NCI-H82 treated with DMSO at 0.1 percent for 48 hours (cell line): ENCODE data around the gene CST5.
"Not testable (repeated sequence)": the region's sequence is repeated elsewhere in the genome, so short reads cannot be mapped to it uniquely, and the experiment has no call there.

Experiments used
- DNase-seq: peaks from one replicate; lab custom pipeline; 2025; ENCODE audit not compliant: unreplicated experiment; lab: John Stamatoyannopoulos, UW

CST5 gene, protein sequence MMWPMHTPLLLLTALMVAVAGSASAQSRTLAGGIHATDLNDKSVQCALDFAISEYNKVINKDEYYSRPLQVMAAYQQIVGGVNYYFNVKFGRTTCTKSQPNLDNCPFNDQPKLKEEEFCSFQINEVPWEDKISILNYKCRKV

DNA sequence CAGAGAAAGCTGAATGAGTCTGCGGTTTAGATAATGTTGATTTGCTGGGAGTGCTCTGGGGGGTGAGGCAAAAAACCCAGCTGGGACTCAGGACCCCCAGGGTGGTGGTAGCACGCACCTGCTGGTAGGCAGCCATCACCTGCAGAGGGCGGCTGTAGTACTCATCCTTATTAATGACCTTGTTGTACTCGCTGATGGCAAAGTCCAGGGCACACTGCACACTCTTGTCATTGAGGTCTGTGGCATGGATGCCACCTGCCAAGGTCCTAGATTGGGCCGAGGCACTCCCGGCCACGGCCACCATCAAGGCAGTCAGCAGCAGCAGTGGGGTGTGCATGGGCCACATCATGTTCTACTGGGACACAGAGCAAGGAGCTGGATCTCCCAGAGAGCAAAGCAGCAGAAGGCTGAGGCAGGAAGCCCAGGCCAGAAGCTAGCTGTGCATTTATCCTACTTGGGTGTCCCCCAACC, at the start of gene CST5:
TSS of gene CST5 (minus strand) at position 421 of the 471 bp plus-strand sequence. CDS start at position 349, 72 bp downstream.
- DNase-seq, result no peak

- DNase-seq, result no peak
These were observed 49.2 kb upstream of the CST5 start for GRCh38 chr20:23928788-23929187.

GRCh38 chr20:23928353-23928752, 48.8 kb upstream of the CST5 start:
- no peak for DNase-seq

- DNase-seq, result no peak
These were observed 47.7 kb upstream of the CST5 start for GRCh38 chr20:23926944-23927872.

DNA sequence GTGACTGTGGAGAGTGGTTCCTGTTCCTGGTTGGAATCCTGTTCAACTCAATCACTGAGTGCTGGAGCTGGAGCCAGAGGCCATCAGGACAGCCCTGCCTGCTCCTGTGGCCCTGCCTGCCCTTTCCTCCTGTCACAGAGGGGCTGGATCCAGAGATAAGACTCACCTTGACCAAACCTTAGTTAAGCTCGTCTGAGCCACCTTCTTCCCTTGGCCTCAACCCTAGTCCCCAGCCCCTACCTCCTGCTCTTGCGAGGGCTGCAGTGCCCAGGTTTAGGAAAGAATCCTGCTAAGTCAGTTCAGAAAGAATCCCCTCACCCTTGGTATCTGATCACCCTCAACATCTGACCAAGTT, 47.0 kb upstream of the CST5 start:
- no peak for DNase-seq

- no peak for DNase-seq
These were observed 46.4 kb upstream of the CST5 start for GRCh38 chr20:23925789-23926525.

GRCh38 chr20:23924751-23925150, 45.2 kb upstream of the CST5 start:
- DNase-seq, result no peak

GRCh38 chr20:23923891-23924435, 44.4 kb upstream of the CST5 start:
- no peak for DNase-seq

DNA sequence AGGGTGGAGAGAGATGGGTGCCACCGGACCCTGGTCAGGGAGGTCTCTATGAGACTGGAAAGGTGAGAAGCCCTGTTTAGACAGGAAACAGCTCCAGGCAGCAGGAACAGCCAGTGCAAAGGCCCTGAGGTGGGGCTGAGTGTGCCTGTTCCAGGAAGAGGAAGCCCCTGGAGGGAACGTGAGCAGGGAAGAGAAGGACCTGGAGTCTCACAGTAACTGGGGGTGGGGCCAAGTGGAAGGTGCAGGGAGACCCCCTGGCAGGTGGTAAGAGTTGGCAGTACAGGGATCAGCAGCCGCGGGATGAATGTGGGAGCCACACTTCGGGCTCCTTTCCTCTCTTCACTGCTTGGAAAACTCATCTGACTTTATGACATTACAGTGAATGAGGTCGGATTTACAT, 43.8 kb upstream of the CST5 start:
- DNase-seq, result no peak

DNA sequence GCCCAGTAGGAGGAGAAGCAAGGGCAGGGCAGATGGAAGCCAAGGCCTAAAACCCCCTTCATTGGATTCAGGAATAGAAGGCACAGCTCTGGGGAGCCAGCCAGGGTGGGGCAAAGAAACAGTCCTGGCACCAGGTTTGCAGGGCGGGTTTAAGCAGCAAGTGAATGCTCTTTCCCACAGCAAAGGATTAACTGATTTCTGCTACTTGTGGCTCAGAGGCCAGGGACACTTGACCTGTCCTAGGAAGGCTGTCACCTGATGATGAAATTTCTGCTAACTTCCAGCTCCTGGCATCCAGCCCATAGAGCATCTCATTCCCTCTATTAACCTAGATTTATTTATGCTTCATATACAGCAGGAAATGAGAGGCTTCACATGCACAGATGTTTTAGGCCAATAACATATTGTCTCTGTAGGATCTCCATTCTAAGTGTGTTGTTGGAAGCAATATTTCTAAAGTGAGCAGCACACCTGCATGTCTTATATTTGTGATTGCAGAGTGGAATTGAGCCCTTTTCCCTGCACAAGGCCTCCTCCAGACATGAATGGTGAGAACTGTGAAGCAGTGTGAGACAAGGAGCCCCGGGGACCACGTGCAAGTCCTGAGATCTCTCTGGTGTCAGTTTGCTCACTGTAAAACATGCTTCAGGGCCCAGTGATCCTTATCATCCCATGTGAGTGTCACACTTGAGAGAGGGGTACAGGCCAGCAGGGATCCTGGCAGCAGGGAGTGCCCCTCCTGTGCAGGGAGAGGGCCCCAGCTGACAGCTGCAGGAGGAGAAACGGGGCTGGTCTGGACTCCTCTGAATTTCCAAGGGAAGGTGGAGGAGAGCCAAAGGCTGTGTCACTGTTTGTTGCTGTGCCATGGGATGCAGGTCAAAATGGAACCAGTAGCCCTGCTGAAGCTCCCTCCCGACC, 41.1 kb upstream of the CST5 start:
- DNase-seq, result no peak

DNA sequence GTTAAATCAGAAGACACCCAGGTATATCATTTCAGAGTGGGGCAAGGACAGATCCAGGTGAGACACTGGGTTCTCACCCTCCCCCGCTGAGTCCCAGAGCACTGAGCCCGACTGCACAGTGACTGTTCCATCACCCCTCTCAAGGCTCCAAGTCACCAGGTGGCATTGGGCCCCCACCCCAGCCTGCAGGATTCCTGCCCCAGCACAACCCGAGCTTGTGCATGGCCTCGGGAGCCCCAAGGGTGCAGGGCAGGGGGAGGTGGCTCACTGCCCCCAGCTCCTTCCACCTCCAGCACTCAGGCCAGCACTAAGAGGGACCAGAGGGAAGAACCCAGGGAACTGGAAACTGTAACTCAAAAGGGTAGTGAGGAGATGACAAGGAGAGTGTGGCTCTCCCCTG, 39.3 kb upstream of the CST5 start:
- no peak for DNase-seq

GRCh38 chr20:23918101-23918862, 38.7 kb upstream of the CST5 start:
- no peak for DNase-seq

GRCh38 chr20:23917024-23917725, 37.6 kb upstream of the CST5 start:
- DNase-seq, result no peak

DNA sequence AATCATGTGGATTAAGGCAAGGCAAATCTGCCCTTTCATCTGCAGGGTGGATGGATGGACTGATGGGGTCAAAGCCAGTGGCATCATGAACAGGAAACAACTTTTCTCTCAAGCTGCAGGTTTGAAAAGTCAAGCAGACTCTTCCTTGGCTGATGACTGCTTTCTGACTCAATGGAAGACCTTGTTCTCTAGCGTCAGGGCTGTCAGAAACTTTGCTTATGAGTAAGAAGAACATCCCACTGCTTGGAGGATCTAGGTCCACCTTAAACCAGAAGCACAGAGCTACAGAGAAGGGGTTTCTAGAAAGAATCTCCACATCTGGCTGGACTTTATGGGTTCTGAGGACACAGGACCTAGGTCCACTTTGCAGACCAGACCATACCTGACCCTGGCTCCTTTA, 36.3 kb upstream of the CST5 start:
- no peak for DNase-seq

DNA sequence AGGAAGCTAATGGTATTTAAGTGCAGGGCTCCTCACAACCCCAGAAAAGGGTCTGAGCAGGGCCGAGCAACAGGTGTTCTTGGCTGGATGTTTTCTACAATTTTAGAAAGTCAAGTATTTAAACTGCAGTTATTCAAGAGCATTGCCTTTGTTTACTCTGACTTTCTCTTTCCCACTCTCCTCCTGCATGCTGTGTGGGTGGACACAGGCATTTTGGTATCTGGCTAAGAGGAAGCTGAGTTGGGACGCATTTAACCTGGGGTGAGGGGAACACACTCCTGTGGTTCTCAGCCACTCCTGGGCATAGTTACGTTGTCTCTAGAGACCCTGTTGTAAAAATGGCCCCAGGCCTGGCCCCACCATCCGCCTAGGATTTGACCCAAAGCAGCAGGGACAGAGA, 34.9 kb upstream of the CST5 start:
- DNase-seq, result not testable (repeated sequence)

GRCh38 chr20:23910210-23910609, 30.7 kb upstream of the CST5 start:
- DNase-seq, result no peak

- no peak for DNase-seq
These were observed 29.8 kb upstream of the CST5 start for GRCh38 chr20:23909390-23909789.

DNA sequence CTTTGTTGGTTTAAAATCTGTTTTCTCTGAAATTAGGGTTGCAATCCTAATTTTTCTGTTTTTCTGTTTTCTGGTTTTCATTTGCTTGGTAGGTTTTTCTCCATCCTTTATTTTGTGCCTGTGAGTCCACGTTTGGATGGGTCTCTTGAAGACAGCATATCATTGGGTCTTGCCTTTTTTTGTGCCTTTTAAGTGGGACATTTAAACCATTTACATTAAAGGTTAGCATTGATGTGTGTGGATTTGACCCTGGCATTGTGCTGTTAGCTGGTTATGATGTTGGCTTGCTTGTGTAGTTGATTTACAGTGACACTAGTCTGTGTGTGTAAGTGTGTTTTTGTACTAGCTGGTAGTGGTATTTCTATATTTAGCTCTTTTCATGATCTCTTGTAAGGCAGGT, 28.0 kb upstream of the CST5 start:
- no peak for DNase-seq

DNA sequence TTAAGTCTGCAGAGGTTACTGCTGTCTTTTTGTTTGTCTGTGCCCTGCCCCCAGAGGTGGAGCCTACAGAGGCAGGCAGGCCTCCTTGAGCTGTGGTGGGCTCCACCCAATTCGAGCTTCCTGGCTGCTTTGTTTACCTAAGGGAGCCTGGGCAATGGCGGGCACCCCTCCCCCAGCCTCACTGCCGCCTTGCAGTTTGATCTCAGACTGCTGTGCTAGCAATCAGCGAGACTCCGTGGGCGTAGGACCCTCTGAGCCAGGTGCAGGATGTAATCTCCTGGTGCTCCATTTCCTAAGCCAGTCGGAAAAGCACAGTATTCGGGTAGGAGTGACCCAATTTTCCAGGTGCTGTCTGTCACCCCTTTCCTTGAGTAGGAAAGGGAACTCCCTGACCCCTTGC, 22.8 kb upstream of the CST5 start:
- not testable (repeated sequence) for DNase-seq
